HG02852 (cell line): Measurements from ENCODE around the gene TNFRSF8.

ENCODE experiments used
- ATAC-seq: cut with Tn5 transposase; IDR thresholded peaks from one replicate; pipeline ENCODE4 v1.9.1; 2021; ENCODE audit warnings: mild to moderate bottlenecking, moderate library complexity; ENCODE audit not compliant: unreplicated experiment

TNFRSF8 gene

GRCh38 chr1:12059722-12060464 is 3.2 kb upstream of the TNFRSF8 start:
- ATAC-seq, result no peak

DNA sequence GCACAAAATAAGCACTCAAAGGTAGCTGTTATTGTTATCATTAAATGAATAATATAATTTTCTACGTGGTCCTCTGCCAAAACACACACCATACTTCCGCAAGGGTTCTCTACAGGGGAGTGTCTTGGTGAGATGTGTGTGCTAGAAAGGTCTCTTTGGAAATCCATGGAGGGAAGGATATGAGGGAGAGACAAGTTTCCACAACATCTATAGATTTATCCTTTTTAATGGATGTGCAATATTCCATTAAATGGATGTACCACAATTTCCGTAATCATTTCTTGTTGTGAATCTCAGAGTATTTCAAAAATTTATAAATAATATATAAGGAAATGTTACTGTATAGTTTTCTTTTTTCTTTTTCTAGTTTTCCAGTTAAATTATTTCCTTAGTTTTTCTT is 2.6 kb upstream of the TNFRSF8 start:
- no peak for ATAC-seq

DNA sequence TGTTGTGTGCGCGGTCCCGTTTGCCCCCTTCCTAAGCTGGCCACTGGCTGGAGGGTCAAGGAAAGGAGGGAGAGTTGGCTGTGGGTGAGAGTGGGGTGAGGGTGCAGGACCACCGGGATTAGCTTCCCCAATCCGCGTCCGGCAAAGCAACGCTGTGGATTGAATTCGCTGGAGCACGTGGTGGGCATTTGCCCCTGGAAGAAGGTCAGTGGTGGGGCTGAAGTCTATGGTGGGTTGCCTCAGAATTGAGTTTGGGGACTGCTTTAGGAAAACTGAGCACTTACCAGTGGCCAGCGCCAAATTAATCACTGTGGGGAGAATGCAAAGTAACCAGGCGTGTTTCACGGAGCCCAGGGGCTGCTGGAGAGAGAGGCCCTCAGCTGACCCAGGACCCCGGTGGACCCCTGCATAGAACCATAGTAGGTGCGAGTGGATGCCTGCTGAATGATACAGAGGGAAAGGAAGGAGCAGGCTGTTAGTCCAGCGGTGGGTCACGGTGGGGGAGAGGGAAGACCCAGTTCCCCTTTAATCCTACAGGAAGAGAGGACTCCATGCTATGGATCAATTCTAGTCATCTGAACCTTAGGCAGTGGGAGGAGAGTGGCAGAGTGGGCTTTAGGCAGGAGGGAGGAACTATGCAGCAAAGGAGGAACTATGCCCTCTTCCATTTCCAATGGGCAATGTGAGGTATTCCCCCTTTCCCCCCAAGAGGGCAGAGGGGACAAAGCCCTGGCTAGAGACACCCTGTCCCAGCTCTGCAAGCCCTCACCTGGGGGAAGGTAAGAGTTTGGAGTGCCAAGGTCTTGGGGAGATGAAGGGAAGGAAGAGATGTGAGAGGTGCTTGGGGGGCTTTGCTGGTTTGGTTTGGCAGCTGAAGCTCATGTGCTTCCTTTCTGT is 1.2 kb downstream of the TNFRSF8 start:
- ATAC-seq, result no peak

- ATAC-seq, result no peak
Observed at GRCh38 chr1:12065872-12066271, 2.8 kb downstream of the TNFRSF8 start.

DNA sequence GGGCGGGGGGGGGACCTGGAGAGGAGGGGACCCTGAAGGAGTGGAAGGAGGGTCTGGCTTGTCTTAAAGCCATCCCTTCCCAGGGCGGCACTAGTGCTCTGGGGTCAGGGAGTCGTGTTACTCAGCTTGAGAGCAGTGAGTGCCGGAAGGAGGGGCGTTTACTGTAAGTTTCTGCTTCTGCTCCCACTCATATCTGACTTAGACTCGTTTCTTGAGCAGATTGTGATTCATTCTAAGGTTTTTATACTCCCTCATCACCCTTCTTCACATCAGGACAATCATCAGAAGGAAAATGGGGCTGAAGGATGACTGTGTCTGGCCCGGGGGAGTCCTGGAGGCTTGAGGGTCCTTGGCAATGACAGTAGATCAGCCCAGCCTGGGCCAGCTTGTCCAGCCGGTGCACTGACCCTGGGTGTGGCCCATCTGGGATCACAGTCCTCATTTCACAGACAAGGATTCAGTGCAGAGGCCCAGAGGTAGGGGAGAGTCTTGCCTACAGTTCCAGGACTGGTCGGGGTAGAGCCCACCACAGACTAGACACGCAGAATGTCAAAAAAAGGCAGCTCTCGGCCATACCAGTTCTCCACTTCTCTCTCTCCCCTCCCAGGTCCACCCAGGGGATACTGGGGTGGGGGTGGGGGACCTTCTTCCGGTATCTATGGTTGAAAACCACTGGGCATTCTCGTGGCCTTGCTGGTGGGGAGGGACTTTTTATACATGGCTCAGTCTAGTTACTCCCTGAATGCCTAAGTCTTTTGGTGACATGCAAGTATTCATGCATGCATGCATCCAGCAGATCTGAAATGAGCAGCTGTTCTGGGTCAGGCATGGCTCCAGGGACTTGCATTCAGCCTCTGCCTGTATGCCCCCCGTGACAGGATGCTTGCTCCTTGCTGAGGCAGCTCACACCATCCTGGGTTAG is 5.1 kb downstream of the TNFRSF8 start:
- ATAC-seq, result no peak

DNA sequence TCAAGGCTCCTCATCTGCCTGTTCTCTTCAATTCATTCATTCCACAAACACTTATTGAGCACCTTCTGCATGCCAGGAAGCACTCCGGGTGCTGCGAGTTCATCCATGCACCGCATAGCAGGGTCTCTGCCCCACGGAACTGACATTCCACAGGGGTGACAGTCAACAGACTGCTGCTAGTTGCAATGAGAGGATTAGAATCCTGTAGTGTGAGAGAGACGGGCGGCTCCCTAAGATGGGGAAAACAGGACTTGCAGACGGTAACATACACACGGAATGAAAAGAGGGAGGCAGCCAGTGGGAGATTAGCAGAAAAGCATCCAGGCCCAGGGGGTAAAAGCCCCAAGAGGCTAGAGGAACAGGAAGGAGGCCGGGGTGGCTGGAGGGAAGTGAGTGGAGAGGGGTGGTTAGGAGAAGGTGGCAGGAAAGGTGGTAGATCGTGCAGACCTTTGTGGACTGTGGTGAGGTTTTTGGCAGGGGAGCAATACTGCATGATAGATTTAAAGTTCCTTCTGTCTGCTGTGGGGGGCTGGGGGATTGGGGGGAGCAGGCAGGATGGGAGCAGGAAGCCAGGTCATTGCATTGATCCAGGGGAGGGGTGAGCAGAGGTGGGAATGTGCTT is 6.6 kb downstream of the TNFRSF8 start:
- ATAC-seq, result no peak

DNA sequence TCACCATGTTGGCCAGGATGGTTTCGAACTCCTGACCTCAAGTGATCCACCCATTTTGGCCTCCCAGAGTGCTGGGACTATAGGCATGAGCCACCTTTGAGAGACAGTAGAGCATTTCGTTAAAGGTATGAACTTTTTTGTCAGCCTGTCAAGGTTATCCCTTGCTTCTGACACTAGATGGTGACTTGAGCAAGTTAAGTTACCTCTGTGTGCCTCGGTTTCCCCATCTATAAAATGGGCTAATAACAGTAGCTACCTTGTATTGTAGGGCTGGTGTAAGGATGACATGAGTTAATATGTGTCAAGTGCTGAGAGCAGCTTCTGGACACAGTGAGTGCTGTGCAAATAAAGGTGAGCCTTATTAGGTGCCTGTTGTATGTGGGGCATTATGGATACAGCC is 8.8 kb downstream of the TNFRSF8 start:
- ATAC-seq, result no peak

DNA sequence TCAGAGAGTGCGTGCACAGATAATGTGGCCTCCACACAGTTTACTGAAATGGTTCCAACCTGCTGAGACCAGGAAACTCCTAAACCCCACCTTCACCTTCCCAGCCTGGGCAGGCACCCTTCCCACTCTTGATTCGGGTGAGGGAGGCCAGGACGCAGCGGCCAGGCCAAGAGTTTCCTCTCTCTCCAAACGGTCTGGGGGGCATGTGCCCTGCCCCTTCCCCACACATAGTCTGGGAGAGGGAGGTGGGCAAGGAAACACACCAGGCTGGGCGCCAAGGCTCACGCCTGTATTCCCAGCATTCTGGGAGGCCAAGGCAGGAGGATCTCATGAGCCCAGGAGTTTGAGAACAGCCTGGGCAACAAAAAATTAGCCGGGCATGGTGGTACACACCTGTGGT is 9.6 kb downstream of the TNFRSF8 start:
- ATAC-seq, result no peak

DNA sequence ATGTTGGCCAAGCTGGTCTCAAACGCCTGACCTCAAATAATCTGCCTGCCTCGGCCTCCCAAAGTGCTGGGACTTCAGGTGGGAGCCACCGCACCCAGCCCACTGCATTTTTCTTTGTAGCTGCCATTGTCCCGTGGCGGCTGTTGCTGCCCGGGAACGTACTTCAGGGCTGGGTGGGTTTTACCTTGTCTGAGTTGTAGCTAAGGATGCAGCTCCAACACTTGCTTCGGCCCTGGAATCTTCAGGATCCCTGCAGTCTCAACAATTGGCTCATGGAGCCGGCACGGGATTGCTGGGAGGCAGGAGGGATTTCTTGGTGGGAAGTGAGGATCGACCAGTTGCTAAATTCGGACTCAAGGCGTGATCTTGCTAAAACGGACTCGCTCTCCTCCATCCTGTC is 10.7 kb downstream of the TNFRSF8 start:
- ATAC-seq, result no peak

GRCh38 chr1:12075195-12076114 is 12.4 kb downstream of the TNFRSF8 start:
- ATAC-seq, result no peak

- ATAC-seq, result no peak
Observed at GRCh38 chr1:12076425-12077005, 13.4 kb downstream of the TNFRSF8 start.

DNA sequence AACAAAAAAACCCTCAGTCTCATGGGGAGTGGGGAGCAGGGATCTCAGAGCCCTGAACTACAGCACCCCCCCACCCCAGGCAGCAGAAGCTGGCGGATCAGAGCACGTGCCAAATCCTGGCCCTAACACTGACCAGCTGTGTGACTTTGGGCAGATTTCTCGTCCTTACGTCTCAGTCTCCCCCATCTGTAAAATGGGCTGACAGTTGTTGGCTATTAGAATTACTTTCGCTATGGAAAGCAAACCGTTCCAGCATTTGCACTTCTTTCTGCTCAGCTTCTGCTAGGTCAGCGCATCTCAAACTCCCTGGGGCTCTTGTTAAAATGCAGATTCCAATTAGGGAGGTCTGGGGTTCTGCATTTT is 15.5 kb downstream of the TNFRSF8 start:
- peak; percentile 12 for ATAC-seq

- ATAC-seq, result peak; percentile 61
Observed at GRCh38 chr1:12078938-12079861, 16.1 kb downstream of the TNFRSF8 start.

GRCh38 chr1:12080156-12080555 is 17.1 kb downstream of the TNFRSF8 start:
- no peak for ATAC-seq

DNA sequence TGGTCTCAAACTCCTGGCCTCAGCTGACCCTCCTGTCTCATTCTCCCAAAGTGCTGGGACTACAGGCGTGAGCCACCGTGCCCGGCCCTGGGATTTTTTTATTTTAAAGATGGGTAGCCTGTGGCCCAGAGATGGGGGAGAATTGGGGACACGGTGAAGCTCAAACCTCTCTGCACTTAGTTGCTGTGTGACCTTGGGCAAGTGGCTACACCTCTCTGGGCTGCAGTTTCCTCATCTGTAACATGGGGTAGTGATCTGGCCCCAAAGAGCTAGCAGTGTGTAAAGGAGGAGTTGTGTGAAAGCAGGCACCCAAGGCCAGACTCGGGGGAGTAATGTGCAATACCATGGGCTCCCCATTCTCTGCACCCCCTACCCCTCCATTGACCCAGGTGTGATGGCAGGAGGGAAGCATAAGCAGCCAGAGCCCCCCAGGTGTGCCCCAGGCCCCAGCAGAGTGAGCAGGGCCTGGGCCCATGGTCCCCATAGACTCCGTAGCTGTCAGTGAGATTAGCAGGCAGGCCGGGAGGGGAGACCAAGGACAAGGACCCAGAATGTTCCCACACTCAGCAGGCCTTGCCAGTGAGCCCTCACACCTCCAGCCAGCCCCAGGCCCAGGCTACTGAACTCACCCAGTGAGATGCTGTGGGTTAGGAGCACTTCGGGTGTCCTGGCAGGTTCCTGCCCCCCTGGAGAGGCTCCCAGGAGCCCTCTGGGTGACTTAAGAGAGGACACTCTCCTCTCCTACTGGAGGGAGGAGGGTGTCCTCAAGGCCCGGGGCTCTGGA is 17.9 kb downstream of the TNFRSF8 start:
- ATAC-seq, result no peak

DNA sequence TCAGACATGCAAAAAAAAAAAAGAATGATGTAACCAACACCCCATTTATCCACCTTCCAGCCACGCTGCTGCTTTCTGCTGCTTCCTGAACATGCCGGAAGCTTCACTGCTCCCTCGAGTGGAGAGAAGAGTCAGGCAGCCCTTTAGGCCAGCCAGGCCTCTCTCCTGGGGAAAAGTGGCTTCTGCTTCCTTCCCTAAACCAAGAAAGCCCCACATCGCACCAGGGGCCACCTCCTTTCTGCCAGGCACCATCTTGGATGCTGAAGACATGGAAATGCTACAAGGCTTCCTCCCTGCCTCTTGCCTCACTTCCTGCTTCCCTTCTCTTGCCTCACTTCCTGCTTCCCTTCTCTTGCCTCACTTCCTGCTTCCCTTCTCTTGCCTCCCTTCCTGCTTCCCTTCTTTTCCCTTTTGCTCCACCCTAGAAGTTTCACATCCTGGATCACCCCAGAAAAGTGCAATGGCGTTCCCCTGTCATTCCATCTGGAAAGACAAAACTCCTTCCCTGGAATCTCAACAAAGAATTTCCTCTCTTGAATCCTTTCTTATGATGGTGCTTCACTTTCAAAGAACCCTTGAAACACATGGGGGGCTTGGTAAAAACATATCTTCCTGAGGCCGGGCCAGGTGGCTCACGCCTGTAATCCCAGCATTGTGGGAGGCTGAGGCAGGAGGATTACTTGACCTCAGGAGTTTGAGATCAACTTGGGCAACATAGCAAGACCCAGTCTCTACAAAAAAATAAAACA is 18.7 kb downstream of the TNFRSF8 start:
- ATAC-seq, result no peak

GRCh38 chr1:12082988-12083387 is 19.9 kb downstream of the TNFRSF8 start:
- no peak for ATAC-seq
